Neural cell (in vitro differentiated cells): ENCODE results near the gene SLC22A2. TPM values are rescaled to one million over a fixed set of nuclear protein-coding genes. Genes with fewer than 3 reads are reported as not detected.

Experiments used
- H2AFZ ChIP-seq: fragments of 200-600, 300-800 bp; sonication (generic), shearing (Covaris generic); 2 replicates; pipeline ENCODE4 v1.6.0; 2014; ENCODE audit warnings: low read depth, mild to moderate bottlenecking, antibody characterized with exemption, low read length, moderate library complexity
- H3F3A ChIP-seq: fragments of 200-600 bp; shearing (Covaris generic); 2 replicates; pipeline ENCODE4 v1.6.1; 2016; ENCODE audit warnings: mild to moderate bottlenecking, moderate library complexity, mixed read lengths, antibody characterized with exemption, low read length; ENCODE audit not compliant: insufficient read depth, poor library complexity, severe bottlenecking
- H3K27ac ChIP-seq: fragments of 200-600, 300-800 bp; sonication (generic), shearing (Covaris generic); 2 replicates; pipeline ENCODE4 v1.5.1; 2014; ENCODE audit warnings: mild to moderate bottlenecking, low read length, moderate library complexity
- H3K27me3 ChIP-seq: fragments of 300-800, 200-600 bp; sonication (generic), shearing (Covaris generic); 2 replicates; pipeline ENCODE4 v1.6.0; 2014; ENCODE audit warnings: mild to moderate bottlenecking, low read depth, low read length, moderate library complexity; ENCODE audit not compliant: insufficient read depth
- H3K36me3 ChIP-seq: fragments of 300-800, 200-600 bp; sonication (generic), shearing (Covaris generic); 2 replicates; pipeline ENCODE4 v1.5.1; 2014; ENCODE audit warnings: mild to moderate bottlenecking, antibody characterized with exemption, low read length, moderate library complexity; ENCODE audit not compliant: insufficient read depth
- H3K4me2 ChIP-seq: fragments of 300-800, 200-600 bp; sonication (generic), shearing (Covaris generic); 2 replicates; pipeline ENCODE4 v1.6.0; 2014; ENCODE audit warnings: mild to moderate bottlenecking, low read length
- H3K4me3 ChIP-seq: fragments of 300-800, 200-600 bp; sonication (generic), shearing (Covaris generic); 2 replicates; pipeline ENCODE4 v1.5.1; 2014; ENCODE audit warnings: mild to moderate bottlenecking, low read length, moderate library complexity
- H3K79me2 ChIP-seq: fragments of 200-600 bp; shearing (Covaris generic); replicated peaks from 2 replicates; pipeline ENCODE4 v1.6.0; 2014; ENCODE audit warnings: mild to moderate bottlenecking, low read length, moderate library complexity; ENCODE audit not compliant: insufficient read depth
- H3K9ac ChIP-seq: fragments of 300-800, 200-600 bp; sonication (generic), shearing (Covaris generic); 2 replicates; pipeline ENCODE4 v1.6.1; 2016; ENCODE audit warnings: mild to moderate bottlenecking, low read length, mixed read lengths
- H3K9me2 ChIP-seq: fragments of 200-600 bp; shearing (Covaris generic); 2 replicates; pipeline ENCODE4 v1.6.1; 2016; ENCODE audit warnings: mild to moderate bottlenecking, low read length, mixed read lengths; ENCODE audit not compliant: insufficient read depth
- H3K9me3 ChIP-seq: fragments of 200-600, 300-800 bp; sonication (generic), shearing (Covaris generic); 2 replicates; pipeline ENCODE4 v1.6.1; 2016; ENCODE audit warnings: mild to moderate bottlenecking, mixed run types, low read length, moderate library complexity, mixed read lengths
- H4K20me1 ChIP-seq: fragments of 200-600 bp; shearing (Covaris generic); 2 replicates; pipeline ENCODE4 v1.6.1; 2016; ENCODE audit warnings: mild to moderate bottlenecking, mixed run types; ENCODE audit not compliant: insufficient read depth
- CTCF ChIP-seq: fragments of 450-650 bp; IDR thresholded peaks from 2 replicates; pipeline ENCODE4 v1.5.1; 2014; ENCODE audit warnings: antibody characterized with exemption, mild to moderate bottlenecking, moderate library complexity; ENCODE audit not compliant: poor library complexity, severe bottlenecking
- EP300 ChIP-seq: fragments of 450-650 bp; conservative IDR thresholded peaks from 2 replicates; pipeline ENCODE4 v1.6.1; 2014; ENCODE audit warnings: antibody characterized with exemption, mild to moderate bottlenecking, moderate library complexity; ENCODE audit not compliant: poor library complexity, severe bottlenecking
- EZH2 ChIP-seq: fragments of 200-600, 300-800 bp; shearing (Covaris generic), sonication (generic); IDR thresholded peaks from 2 replicates; pipeline ENCODE4 v1.6.1; 2014; ENCODE audit warnings: antibody characterized with exemption, low read length, borderline replicate concordance, mild to moderate bottlenecking; ENCODE audit not compliant: insufficient read depth, poor library complexity, severe bottlenecking
- MXI1 ChIP-seq: fragments of 450-650 bp; conservative IDR thresholded peaks from 2 replicates; pipeline ENCODE4 v1.6.1; 2014; ENCODE audit warnings: antibody characterized with exemption, mild to moderate bottlenecking; ENCODE audit not compliant: poor library complexity, severe bottlenecking
- POLR2AphosphoS5 ChIP-seq: IDR thresholded peaks from 2 replicates; pipeline ENCODE4 v1.6.1; 2012
- RAD21 ChIP-seq: fragments of 450-650 bp; conservative IDR thresholded peaks from 2 replicates; pipeline ENCODE4 v1.6.1; 2014; ENCODE audit warnings: antibody characterized with exemption, mild to moderate bottlenecking, moderate library complexity
- REST ChIP-seq: IDR thresholded peaks from 2 replicates; pipeline ENCODE4 v1.6.1; 2012; ENCODE audit warnings: borderline replicate concordance
- SMC3 ChIP-seq: fragments of 450-650 bp; conservative IDR thresholded peaks from 2 replicates; pipeline ENCODE4 v1.6.1; 2014; ENCODE audit warnings: antibody characterized with exemption, mild to moderate bottlenecking, moderate library complexity; ENCODE audit not compliant: poor library complexity
- TAF1 ChIP-seq: IDR thresholded peaks from 2 replicates; pipeline ENCODE4 v1.6.1; 2012; ENCODE audit warnings: low read depth
- polyA plus RNA-seq: library from polyadenylated mRNA; depleted of rRNA; stranded (reverse); fragments of >200 nt; gene quantifications from 2 replicates; pipeline ENCODE4 v1.2.3, GENCODE V29; 2014

SLC22A2 gene
- polyA plus RNA-seq, 1 donor from 2014 or later = not detected

GRCh38 chr6:160221423-160221822 is 37.2 kb downstream of the SLC22A2 start:
- Histone ChIP-seq H3K27ac (no peak overlapping the region), H3K79me2 (no peaks in the 10 kb centered on the region), H2AFZ (no peak overlapping the region), H3K36me3 (no peaks in the 10 kb centered on the region), H3K9ac (no peak overlapping the region), H3K27me3 (no peaks in the 10 kb centered on the region), H3K4me3 (no peak overlapping the region), H3K9me2 (no peaks in the 10 kb centered on the region), H3F3A (no peaks in the 10 kb centered on the region), H3K4me2 (no peak overlapping the region), H4K20me1 (no peaks in the 10 kb centered on the region), H3K9me3 (no peaks in the 10 kb centered on the region)
- no peak for TF ChIP-seq MXI1
- no peak for TF ChIP-seq EZH2
- TF ChIP-seq TAF1 = no peak
- no peak for TF ChIP-seq REST
- TF ChIP-seq CTCF = no peak
- no peak for TF ChIP-seq EP300
- no peak for TF ChIP-seq RAD21
- TF ChIP-seq POLR2AphosphoS5 = no peak
- TF ChIP-seq SMC3 = no peak

GRCh38 chr6:160218810-160219209 is 39.8 kb downstream of the SLC22A2 start:
- Histone ChIP-seq H3K9ac (no peak overlapping the region), H3K79me2 (no peaks in the 10 kb centered on the region), H3K4me2 (no peak overlapping the region), H3F3A (no peaks in the 10 kb centered on the region), H3K9me3 (no peaks in the 10 kb centered on the region), H3K36me3 (no peaks in the 10 kb centered on the region), H2AFZ (peak overlapping the region; percentile 1), H4K20me1 (no peaks in the 10 kb centered on the region), H3K27ac (no peak overlapping the region), H3K9me2 (no peaks in the 10 kb centered on the region), H3K27me3 (no peaks in the 10 kb centered on the region), H3K4me3 (no peak overlapping the region)
- TF ChIP-seq EZH2 (no peak), SMC3 (no peak), CTCF (no peak), TAF1 (no peak), REST (no peak), RAD21 (no peak), MXI1 (no peak), EP300 (no peak), POLR2AphosphoS5 (no peak)
